ENCODE results near the gene BAIAP2L1. TPM values are rescaled to one million over a fixed set of nuclear protein-coding genes. Genes with fewer than 3 reads are reported as not detected.

BAIAP2L1 gene
- total and polyA plus RNA-seq, 9 of the 15 experiments (the other 6 are each of a cell fraction or from before 2014, with no cell fraction given) = 4.2 to 29.8 (median 15.5) TPM

DNA sequence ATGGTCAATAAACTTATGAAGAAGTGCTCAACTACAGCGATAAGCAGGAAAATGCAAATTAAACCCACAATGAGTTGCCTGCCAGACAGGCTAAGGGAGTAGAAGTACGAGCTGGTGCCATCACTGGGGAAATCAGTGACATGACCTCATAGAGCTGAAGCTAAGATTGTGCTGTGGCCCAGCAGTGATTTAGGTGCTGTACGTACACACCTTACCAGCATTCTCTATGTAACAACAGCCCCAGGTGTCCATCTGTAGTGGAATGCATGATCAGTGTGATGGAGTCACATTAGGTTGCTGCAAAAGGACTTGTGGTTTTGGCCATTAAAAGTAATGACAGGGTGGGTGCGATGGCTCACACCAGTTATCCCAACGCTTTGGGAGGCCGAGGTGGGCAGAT is 143.2 kb downstream of the BAIAP2L1 start:
- TF ChIP-seq, protein P1, sequence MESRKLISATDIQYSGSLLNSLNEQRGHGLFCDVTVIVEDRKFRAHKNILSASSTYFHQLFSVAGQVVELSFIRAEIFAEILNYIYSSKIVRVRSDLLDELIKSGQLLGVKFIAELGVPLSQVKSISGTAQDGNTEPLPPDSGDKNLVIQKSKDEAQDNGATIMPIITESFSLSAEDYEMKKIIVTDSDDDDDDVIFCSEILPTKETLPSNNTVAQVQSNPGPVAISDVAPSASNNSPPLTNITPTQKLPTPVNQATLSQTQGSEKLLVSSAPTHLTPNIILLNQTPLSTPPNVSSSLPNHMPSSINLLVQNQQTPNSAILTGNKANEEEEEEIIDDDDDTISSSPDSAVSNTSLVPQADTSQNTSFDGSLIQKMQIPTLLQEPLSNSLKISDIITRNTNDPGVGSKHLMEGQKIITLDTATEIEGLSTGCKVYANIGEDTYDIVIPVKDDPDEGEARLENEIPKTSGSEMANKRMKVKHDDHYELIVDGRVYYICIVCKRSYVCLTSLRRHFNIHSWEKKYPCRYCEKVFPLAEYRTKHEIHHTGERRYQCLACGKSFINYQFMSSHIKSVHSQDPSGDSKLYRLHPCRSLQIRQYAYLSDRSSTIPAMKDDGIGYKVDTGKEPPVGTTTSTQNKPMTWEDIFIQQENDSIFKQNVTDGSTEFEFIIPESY (CRISPR knock-in tag; IDR thresholded peaks at IDR 0.05) = no peak
- TF ChIP-seq TRIM28 (IDR thresholded peaks at IDR 0.05) = no peak
- TF ChIP-seq CCAR2 (IDR thresholded peaks at IDR 0.05; ENCODE audit: low read depth, low read length) = no peak
- no peak for TF ChIP-seq KAT8 (IDR thresholded peaks at IDR 0.05; ENCODE audit: low read depth)
- TF ChIP-seq, protein P2, sequence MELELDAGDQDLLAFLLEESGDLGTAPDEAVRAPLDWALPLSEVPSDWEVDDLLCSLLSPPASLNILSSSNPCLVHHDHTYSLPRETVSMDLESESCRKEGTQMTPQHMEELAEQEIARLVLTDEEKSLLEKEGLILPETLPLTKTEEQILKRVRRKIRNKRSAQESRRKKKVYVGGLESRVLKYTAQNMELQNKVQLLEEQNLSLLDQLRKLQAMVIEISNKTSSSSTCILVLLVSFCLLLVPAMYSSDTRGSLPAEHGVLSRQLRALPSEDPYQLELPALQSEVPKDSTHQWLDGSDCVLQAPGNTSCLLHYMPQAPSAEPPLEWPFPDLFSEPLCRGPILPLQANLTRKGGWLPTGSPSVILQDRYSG (tag; conservative IDR thresholded peaks at IDR 0.05; ENCODE audit: low read depth) = no peak
- no peak for TF ChIP-seq ELF4 (CRISPR knock-in tag; IDR thresholded peaks at IDR 0.05)
- TF ChIP-seq POLR3G (IDR thresholded peaks at IDR 0.05; ENCODE audit: extremely low read depth, insufficient read length, insufficient replicate concordance) = no peak
- no peak for TF ChIP-seq NUFIP1 (IDR thresholded peaks at IDR 0.05; ENCODE audit: partially characterized antibody)
- no peak for TF ChIP-seq ASH1L (IDR thresholded peaks at IDR 0.05; ENCODE audit: borderline replicate concordance, low read depth, partially characterized antibody)
- TF ChIP-seq SMAD1 (IDR thresholded peaks at IDR 0.05; ENCODE audit: low read depth, low read length, partially characterized antibody) = no peak
- TF ChIP-seq KLF16 (IDR thresholded peaks at IDR 0.05) = no peak
- peaks cover 4% of the 10 kb centered on the region; the same call in 1 of the 3 replicates for H3K36me3 ChIP-seq (ENCODE audit: control insufficient read depth, insufficient read depth, low read length)
- DNase-seq (ENCODE audit: extremely low read depth in 1 of 4, low spot score in 3 of 4) (no peak), FAIRE-seq (no peak), ATAC-seq (no peak)
- no peak overlapping the region for H3K9ac ChIP-seq (ENCODE audit: insufficient read depth in 1 of 2, low read depth in 2 of 2, low read length in 2 of 2)
- in situ Hi-C loops (cut with MboI) = no loop called here
- no peak overlapping the region for H3K27ac ChIP-seq (ENCODE audit: extremely low read depth, low read depth, low read length)
- ChIA-PET CTCF (ENCODE audit: low intra/inter-chr PET ratio) (no interaction called here), POLR2A (no interaction called here)
- H4K20me1 ChIP-seq (replicated peaks; ENCODE audit: control insufficient read depth, insufficient read depth, low read length) = no peaks in the 10 kb centered on the region
- H2AFZ ChIP-seq (ENCODE audit: low read depth, low read length) = no peak overlapping the region
- H3K27me3 ChIP-seq (ENCODE audit: control insufficient read depth in 2 of 2, insufficient read depth in 2 of 2, low read length in 2 of 2) = no peaks in the 10 kb centered on the region
- peaks cover 0 to 16% of the 10 kb centered on the region in 2 experiments; a peak in 2 of 5 replicates for H3K4me1 ChIP-seq (replicated peaks in 1 of 2; ENCODE audit: control insufficient read depth in 2 of 2, insufficient read depth in 2 of 2, low read length in 2 of 2)
- BruUV-seq (replicated peaks) = no TSS peak
- H3K79me2 ChIP-seq (ENCODE audit: control insufficient read depth, insufficient read depth, low read length) = peaks cover 15% of the 10 kb centered on the region
- no peak overlapping the region for H3K4me3 ChIP-seq
- intact Hi-C loops (cut with micrococcal nuclease) = no loop called here
- H3K4me2 ChIP-seq (ENCODE audit: insufficient read depth, low read length) = no peak overlapping the region
- 90% methylated on average over 5 of the region's 6 CpGs for WGBS (ENCODE audit: insufficient coverage, low coverage, missing lambda C conversion rate)
- H3K9me3 ChIP-seq (replicated peaks; ENCODE audit: control insufficient read depth, insufficient read depth, low read depth, low read length) = no peaks in the 10 kb centered on the region
- no peaks in the 10 kb centered on the region for H3K9me1 ChIP-seq (ENCODE audit: control insufficient read depth, insufficient read depth, low read length)
